Transverse colon (tissue), 4 donors: ENCODE measurements around the gene PPP1R1B.

ENCODE experiments used
- EP300 ChIP-seq: sonication (generic); formaldehyde crosslinking; IDR thresholded peaks from one replicate; pipeline ENCODE4 v1.6.1; 2017; ENCODE audit warnings: antibody characterized with exemption, low read depth
- POLR2A ChIP-seq: fragments of 450-650 bp; IDR thresholded peaks from one replicate; pipeline ENCODE4 v1.6.1; 2016; ENCODE audit warnings: antibody characterized with exemption, mild to moderate bottlenecking, moderate library complexity
- POLR2AphosphoS5 ChIP-seq, 3 donors: sonication (generic); formaldehyde crosslinking; IDR thresholded peaks; one replicate each; pipeline ENCODE4 v1.6.1; 2016; ENCODE audit warnings: antibody characterized with exemption in 3 of 3
- TF ChIP-seq, protein P1 (sequence below), 5 experiments: fragments of 200-600 bp in 3 of 5; fragments of 450-650 bp in 2 of 5; sonication (generic) in 3 of 5; IDR thresholded peaks; 1 replicate in 2 of 5; 2 replicates in 3 of 5; pipeline ENCODE4 v1.5.1; 2016 to 2017; ENCODE audit warnings: antibody characterized with exemption in 5 of 5, inconsistent platforms in 3 of 5, mild to moderate bottlenecking in 2 of 5, moderate library complexity in 1 of 5

DNA sequence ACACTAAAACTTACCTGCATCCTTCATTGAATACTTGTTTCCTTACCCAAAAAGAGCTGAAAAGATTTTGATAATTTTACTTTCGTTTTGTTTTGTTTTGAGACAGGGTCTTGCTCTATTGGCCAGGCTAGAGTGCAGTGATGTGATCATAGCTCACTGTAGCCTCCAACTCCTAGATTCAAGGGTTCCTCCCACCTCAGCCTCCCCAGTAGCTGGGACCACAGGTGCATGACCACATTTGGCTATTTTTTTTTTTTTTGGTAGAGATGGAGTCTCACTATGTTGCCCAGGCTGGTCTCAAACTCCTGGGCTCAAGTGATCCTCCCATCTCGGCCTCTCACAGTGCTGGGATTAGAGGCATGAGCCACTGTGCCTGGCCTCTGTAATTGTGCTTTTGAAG is 28.4 kb downstream of the PPP1R1B start:
- TF ChIP-seq, protein P1, sequence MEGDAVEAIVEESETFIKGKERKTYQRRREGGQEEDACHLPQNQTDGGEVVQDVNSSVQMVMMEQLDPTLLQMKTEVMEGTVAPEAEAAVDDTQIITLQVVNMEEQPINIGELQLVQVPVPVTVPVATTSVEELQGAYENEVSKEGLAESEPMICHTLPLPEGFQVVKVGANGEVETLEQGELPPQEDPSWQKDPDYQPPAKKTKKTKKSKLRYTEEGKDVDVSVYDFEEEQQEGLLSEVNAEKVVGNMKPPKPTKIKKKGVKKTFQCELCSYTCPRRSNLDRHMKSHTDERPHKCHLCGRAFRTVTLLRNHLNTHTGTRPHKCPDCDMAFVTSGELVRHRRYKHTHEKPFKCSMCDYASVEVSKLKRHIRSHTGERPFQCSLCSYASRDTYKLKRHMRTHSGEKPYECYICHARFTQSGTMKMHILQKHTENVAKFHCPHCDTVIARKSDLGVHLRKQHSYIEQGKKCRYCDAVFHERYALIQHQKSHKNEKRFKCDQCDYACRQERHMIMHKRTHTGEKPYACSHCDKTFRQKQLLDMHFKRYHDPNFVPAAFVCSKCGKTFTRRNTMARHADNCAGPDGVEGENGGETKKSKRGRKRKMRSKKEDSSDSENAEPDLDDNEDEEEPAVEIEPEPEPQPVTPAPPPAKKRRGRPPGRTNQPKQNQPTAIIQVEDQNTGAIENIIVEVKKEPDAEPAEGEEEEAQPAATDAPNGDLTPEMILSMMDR (IDR thresholded peaks at IDR 0.05): no peak
- TF ChIP-seq POLR2A (no peak), EP300 (no peak), POLR2AphosphoS5 (IDR thresholded peaks at IDR 0.05) (no peak)
